Left lung (tissue), 10 donors: ENCODE data around the gene CDH13. TPM values are rescaled to one million over a fixed set of nuclear protein-coding genes. Genes with fewer than 3 reads are reported as not detected.

Source experiments
- ATAC-seq: fragments of 200-7000 bp; cut with Tn5 transposase; one replicate; pipeline ENCODE4 v1.9.1; 2020; ENCODE audit warnings: moderate library complexity
- DNase-seq, 4 donors: peaks; one replicate each; pipeline ENCODE4 v3.0.0-alpha.2; 2013 to 2020
- H3K27ac ChIP-seq, 2 donors: fragments of 200-600 bp; sonication (generic) in 1 of 2; one replicate each; pipeline versions ENCODE4 v1.5.0 to v1.8.0; 2020 to 2021
- H3K27me3 ChIP-seq, 2 donors: fragments of 200-600 bp; sonication (generic) in 1 of 2; one replicate each; pipeline versions ENCODE4 v1.5.0 to v1.8.0; 2020 to 2021
- H3K36me3 ChIP-seq, 2 donors: fragments of 200-600 bp; sonication (generic) in 1 of 2; one replicate each; pipeline versions ENCODE4 v1.5.0 to v1.8.0; 2020 to 2021
- H3K4me1 ChIP-seq, 2 donors: fragments of 200-600 bp; one replicate each; pipeline ENCODE4 v1.8.0; 2021
- H3K4me3 ChIP-seq, 2 donors: fragments of 200-600 bp; sonication (generic) in 1 of 2; one replicate each; pipeline versions ENCODE4 v1.5.0 to v1.8.0; 2020 to 2021; ENCODE audit warnings: mild to moderate bottlenecking in 1 of 2
- H3K9me3 ChIP-seq, 2 donors: fragments of 200-600 bp; sonication (generic) in 1 of 2; one replicate each; pipeline versions ENCODE4 v1.5.0 to v1.8.0; 2020 to 2021
- intact Hi-C, 2 donors: fragments of 100-400 bp; cut with DNase I; formaldehyde crosslinking; loops; one replicate each; pipeline versions ENCODE4 v1.11.2 to v1.14.2; 2022
- polyA plus RNA-seq, 6 donors: library from polyadenylated mRNA; unstranded; fragments of 120-200 nt; gene quantifications; one replicate each; pipeline ENCODE4 v1.2.1, GENCODE V29; 2013; ENCODE audit not compliant: insufficient read length in 6 of 6
- total RNA-seq, 2 donors: library from RNA; stranded (reverse); fragmentation: NEBNext Ultra II Directional; extraction: Animal tissue kit (Norgen Biotek cat#: 25700); gene quantifications; one replicate each; pipeline ENCODE4 v1.2.1, GENCODE V29; 2021
- TF ChIP-seq, protein P1 (sequence below), 2 donors: fragments of 200-600 bp; sonication (generic) in 1 of 2; IDR thresholded peaks; one replicate each; pipeline versions ENCODE4 v1.5.0 to v1.8.0; 2021; ENCODE audit warnings: antibody characterized with exemption in 2 of 2
- donor health status: DM: no; HTN: yes; CAD: no.
- donor health status: DM: no; HTN: no; CAD: no.

The CDH13 gene
- total and polyA plus RNA-seq, 8 donors, result 2.7 to 20.3 (median 3.2) TPM

DNA sequence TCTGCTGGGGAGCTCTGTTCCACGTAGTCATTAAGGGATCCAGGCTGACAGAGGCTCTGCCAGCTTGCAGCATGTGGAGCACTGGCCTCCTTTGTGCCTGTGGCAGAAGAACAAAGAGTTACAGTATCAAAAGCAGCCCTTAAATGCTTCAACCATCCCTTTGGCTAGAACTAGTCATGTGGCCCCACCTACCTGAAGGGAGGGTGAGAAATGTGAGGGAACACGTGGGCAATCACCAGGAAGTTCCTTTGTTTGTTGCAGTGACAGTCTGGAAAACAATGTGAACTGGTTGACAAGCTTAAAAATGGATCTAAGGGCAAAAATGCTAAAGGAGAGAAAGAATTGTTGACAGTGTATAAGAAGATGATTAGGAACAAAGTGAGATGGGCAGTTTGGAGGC is 890.6 kb downstream of the CDH13 start:
- DNase-seq (no peak), ATAC-seq (no peak)
- no peak overlapping the region for H3K4me3 ChIP-seq
- H3K36me3 ChIP-seq, result no peaks in the 10 kb centered on the region
- TF ChIP-seq, protein P1, sequence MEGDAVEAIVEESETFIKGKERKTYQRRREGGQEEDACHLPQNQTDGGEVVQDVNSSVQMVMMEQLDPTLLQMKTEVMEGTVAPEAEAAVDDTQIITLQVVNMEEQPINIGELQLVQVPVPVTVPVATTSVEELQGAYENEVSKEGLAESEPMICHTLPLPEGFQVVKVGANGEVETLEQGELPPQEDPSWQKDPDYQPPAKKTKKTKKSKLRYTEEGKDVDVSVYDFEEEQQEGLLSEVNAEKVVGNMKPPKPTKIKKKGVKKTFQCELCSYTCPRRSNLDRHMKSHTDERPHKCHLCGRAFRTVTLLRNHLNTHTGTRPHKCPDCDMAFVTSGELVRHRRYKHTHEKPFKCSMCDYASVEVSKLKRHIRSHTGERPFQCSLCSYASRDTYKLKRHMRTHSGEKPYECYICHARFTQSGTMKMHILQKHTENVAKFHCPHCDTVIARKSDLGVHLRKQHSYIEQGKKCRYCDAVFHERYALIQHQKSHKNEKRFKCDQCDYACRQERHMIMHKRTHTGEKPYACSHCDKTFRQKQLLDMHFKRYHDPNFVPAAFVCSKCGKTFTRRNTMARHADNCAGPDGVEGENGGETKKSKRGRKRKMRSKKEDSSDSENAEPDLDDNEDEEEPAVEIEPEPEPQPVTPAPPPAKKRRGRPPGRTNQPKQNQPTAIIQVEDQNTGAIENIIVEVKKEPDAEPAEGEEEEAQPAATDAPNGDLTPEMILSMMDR (IDR thresholded peaks at IDR 0.05), result no peak
- intact Hi-C loops, result no loop called here
- H3K27ac ChIP-seq, result no peak overlapping the region
- H3K9me3 ChIP-seq, result peaks cover 0 to 12% of the 10 kb centered on the region in 2 donors
- H3K4me1 ChIP-seq, result no peaks in the 10 kb centered on the region
- H3K27me3 ChIP-seq, result no peaks in the 10 kb centered on the region

DNA sequence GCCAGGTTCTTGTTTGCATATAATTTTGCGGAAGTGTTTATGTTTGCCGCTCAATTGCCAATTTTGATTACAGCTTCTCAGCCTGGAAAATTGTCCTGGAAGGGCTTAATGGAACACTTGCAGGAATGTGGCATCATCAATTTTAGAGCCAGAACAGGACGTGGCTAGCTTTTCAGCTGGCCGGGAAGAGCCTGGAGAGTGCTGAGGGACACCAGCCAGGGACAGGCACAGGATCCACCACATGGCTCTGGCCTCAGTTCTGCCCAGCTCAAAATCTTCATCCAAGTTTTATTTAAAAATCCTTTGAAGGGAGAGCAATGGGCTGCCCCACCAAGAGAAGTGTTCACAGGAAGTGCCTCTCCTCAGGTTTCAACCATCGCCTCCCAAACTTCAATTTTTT is 893.8 kb downstream of the CDH13 start:
- TF ChIP-seq, protein P1 (IDR thresholded peaks at IDR 0.05), result no peak
- intact Hi-C loops, result no loop called here
- DNase-seq (no peak), ATAC-seq (no peak)
- H3K4me3 ChIP-seq, result no peak overlapping the region
- peaks cover 0 to 12% of the 10 kb centered on the region in 2 donors for H3K9me3 ChIP-seq
- no peaks in the 10 kb centered on the region for H3K4me1 ChIP-seq
- H3K36me3 ChIP-seq, result no peaks in the 10 kb centered on the region
- no peaks in the 10 kb centered on the region for H3K27me3 ChIP-seq
- H3K27ac ChIP-seq, result no peak overlapping the region

DNA sequence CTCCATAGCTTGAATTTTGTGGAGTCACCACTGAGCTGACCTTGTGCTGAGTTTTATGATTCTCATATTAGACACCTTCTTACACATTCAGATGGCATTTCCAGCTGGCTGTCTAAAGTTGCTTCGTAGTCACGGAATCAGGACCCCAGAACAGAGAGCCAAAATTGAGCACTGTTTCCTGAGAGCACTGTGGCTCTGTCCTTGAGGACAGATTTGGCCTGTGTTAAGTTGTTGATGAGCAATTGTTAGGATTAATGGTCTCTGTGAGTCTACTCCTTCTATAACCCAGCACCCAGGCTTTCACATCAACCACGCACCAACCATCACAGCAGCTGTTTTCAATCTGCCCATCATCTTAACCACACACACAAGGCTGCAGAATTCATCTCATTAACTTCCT is 903.5 kb downstream of the CDH13 start:
- Histone ChIP-seq H3K9me3 (no peaks in the 10 kb centered on the region), H3K27me3 (no peaks in the 10 kb centered on the region), H3K4me3 (no peak overlapping the region), H3K4me1 (no peaks in the 10 kb centered on the region), H3K27ac (no peak overlapping the region), H3K36me3 (no peaks in the 10 kb centered on the region)
- intact Hi-C loops, result no loop called here
- no peak for DNase-seq
- TF ChIP-seq, protein P1 (IDR thresholded peaks at IDR 0.05), result no peak
- no peak for ATAC-seq

DNA sequence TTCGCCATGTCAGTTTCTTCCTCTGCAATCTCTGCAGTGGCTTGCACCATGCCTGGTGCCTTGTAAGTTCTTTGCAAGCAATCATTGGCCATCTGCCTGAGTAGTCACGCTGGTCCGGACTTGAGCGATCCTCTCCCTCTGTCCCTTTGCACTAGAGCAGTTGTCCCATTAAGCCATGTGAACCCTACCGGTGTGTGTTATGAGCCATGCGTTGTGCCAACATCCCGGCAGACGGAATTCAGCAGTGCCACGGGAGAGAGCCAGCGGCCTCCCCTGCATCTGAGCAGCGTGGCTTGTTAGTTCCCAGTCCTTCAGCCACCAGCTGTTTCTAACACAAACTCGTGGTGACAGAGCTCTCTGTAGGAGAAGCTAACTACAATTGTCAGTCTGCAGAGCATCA is 905.9 kb downstream of the CDH13 start:
- DNase-seq (no peak), ATAC-seq (no peak)
- Histone ChIP-seq H3K36me3 (no peaks in the 10 kb centered on the region), H3K9me3 (no peaks in the 10 kb centered on the region), H3K4me1 (no peaks in the 10 kb centered on the region), H3K27ac (no peak overlapping the region), H3K27me3 (no peaks in the 10 kb centered on the region), H3K4me3 (no peak overlapping the region)
- TF ChIP-seq, protein P1 (IDR thresholded peaks at IDR 0.05), result no peak
- intact Hi-C loops, result no loop called here

DNA sequence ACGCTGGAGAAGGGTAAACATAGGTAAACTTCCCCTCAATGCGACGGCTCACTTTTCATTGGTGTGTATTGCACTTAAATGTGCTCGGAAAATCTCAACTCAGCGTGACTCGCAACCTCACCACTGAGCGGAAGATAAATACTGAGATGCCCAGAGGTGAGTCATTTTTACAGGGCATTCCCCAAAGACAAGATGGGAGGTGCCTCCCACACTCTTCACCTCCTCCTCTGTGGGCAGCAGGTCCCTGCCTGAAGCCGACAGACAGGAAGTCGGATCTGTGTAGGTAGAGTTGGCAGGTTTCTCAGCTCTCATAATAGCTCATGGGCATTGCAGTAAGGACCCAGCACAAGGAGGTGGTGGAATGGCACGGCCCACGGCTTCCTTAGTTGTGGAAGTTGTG is 906.4 kb downstream of the CDH13 start:
- intact Hi-C loops, result no loop called here
- Histone ChIP-seq H3K4me1 (no peaks in the 10 kb centered on the region), H3K36me3 (no peaks in the 10 kb centered on the region), H3K27ac (no peak overlapping the region), H3K4me3 (no peak overlapping the region), H3K9me3 (no peaks in the 10 kb centered on the region), H3K27me3 (no peaks in the 10 kb centered on the region)
- TF ChIP-seq, protein P1 (IDR thresholded peaks at IDR 0.05), result no peak
- no peak for DNase-seq
- no peak for ATAC-seq
